GM12801 (cell line): ENCODE measurements around the gene ABHD14A.

Source experiments
- CTCF ChIP-seq: IDR thresholded peaks from one replicate; pipeline ENCODE4 v1.5.1; 2011; ENCODE audit warnings: control low read depth; ENCODE audit not compliant: insufficient read length; ENCODE audit errors: extremely low read depth

Gene ABHD14A

GRCh38 chr3:52001443-52001974 lies 26.6 kb downstream of the ABHD14A start:
- TF ChIP-seq CTCF = no peak

- TF ChIP-seq CTCF = no peak
These were observed 27.9 kb downstream of the ABHD14A start for GRCh38 chr3:52002748-52003147.

GRCh38 chr3:52004163-52004787 lies 29.4 kb downstream of the ABHD14A start:
- no peak for TF ChIP-seq CTCF

- no peak for TF ChIP-seq CTCF
These were observed 30.1 kb downstream of the ABHD14A start for GRCh38 chr3:52004906-52005395.

GRCh38 chr3:52005571-52005986 lies 30.7 kb downstream of the ABHD14A start:
- no peak for TF ChIP-seq CTCF

- TF ChIP-seq CTCF = no peak
These were observed 31.4 kb downstream of the ABHD14A start for GRCh38 chr3:52006017-52006819.

GRCh38 chr3:52006820-52007133 lies 31.9 kb downstream of the ABHD14A start:
- TF ChIP-seq CTCF = no peak
